Calu3 (cell line): ENCODE measurements around the gene ARHGEF28. TPM values are rescaled to one million over a fixed set of nuclear protein-coding genes. Genes with fewer than 3 reads are reported as not detected.

Experiments used
- BruUV-seq: library from RNA; stranded (reverse); fragments of 400-500 nt; replicated peaks from 2 replicates; lab custom pipeline; 2021; lab: Mats Ljungman, UMichigan
- CTCF ChIA-PET: fragments of 300-600 bp; sonication (Branson Sonifier 250); formaldehyde crosslinking; loops from one replicate; lab custom pipeline; 2022; ENCODE audit warnings: antibody characterized with exemption; lab: Charles Lee
- DNase-seq: peaks from one replicate; pipeline ENCODE4 v3.0.0; 2022
- H3K27ac Mint-ChIP-seq: one replicate; pipeline ENCODE4 v1.8.0; 2022; ENCODE audit warnings: mixed read lengths; ENCODE audit not compliant: unreplicated experiment
- H3K27me3 Mint-ChIP-seq: one replicate; pipeline ENCODE4 v1.8.0; 2022; ENCODE audit warnings: mixed read lengths; ENCODE audit not compliant: unreplicated experiment
- H3K36me3 Mint-ChIP-seq: one replicate; pipeline ENCODE4 v1.8.0; 2022; ENCODE audit warnings: mild to moderate bottlenecking, moderate library complexity, mixed read lengths; ENCODE audit not compliant: insufficient read depth, unreplicated experiment
- H3K4me1 Mint-ChIP-seq: one replicate; pipeline ENCODE4 v1.8.0; 2022; ENCODE audit warnings: mild to moderate bottlenecking, low read depth, mixed read lengths; ENCODE audit not compliant: unreplicated experiment
- H3K4me3 Mint-ChIP-seq: one replicate; pipeline ENCODE4 v1.8.0; 2022; ENCODE audit warnings: mild to moderate bottlenecking, low read depth, moderate library complexity, mixed read lengths; ENCODE audit not compliant: unreplicated experiment
- H3K9me3 Mint-ChIP-seq: one replicate; pipeline ENCODE4 v1.8.0; 2022; ENCODE audit warnings: low read depth, mixed read lengths; ENCODE audit not compliant: unreplicated experiment
- CTCF ChIP-seq: fragments of 200-600 bp; IDR thresholded peaks from one replicate; pipeline ENCODE4 v1.8.0; 2022; ENCODE audit warnings: antibody characterized with exemption; ENCODE audit not compliant: unreplicated experiment
- intact Hi-C: fragments of 100-400 bp; cut with micrococcal nuclease; formaldehyde crosslinking; loops from one replicate; pipeline ENCODE4 v1.10.0; 2022; ENCODE audit not compliant: unreplicated experiment
- total RNA-seq: library from RNA; stranded (reverse); gene quantifications from 2 replicates; pipeline ENCODE4 v1.2.3, GENCODE V29; 2022

Gene ARHGEF28
- total RNA-seq, 1 experiment from 2014 or later: 92.0 TPM

DNA sequence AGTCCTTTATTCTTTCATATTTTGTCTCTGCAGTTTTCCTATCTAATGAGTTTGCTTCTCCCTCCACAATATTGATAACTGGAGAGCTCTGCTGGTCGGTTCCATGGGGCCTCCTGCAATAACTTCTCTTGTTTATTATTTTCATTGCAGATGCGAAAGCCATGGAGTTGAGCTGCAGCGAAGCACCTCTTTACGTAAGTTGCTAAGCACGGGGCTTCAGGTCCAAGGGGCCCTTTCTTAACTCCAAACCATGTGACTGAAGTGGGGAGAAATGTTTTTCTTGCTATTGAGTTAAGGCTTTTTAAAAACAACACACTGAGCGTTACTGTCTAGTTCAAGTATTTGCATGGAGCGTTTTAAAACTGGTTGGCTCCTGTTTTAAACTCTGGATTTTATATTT lies 58.7 kb downstream of the ARHGEF28 start:
- H3K27me3 Mint-ChIP-seq: no peaks in the 10 kb centered on the region
- no peak for TF ChIP-seq CTCF
- no peak overlapping the region for H3K4me3 Mint-ChIP-seq
- no peak for DNase-seq
- no TSS peak for BruUV-seq
- no peaks in the 10 kb centered on the region for H3K4me1 Mint-ChIP-seq
- intact Hi-C loops: no loop called here
- no peaks in the 10 kb centered on the region for H3K9me3 Mint-ChIP-seq
- CTCF ChIA-PET: no interaction called here
- H3K27ac Mint-ChIP-seq: no peak overlapping the region
- H3K36me3 Mint-ChIP-seq: peaks cover 12% of the 10 kb centered on the region

- CTCF ChIA-PET: no interaction called here
- TF ChIP-seq CTCF: no peak
- Mint-ChIP-seq H3K4me3 (no peak overlapping the region), H3K9me3 (no peaks in the 10 kb centered on the region), H3K27ac (no peak overlapping the region), H3K27me3 (no peaks in the 10 kb centered on the region), H3K36me3 (peaks cover 12% of the 10 kb centered on the region), H3K4me1 (peaks cover 7% of the 10 kb centered on the region)
- no peak for DNase-seq
- BruUV-seq: no TSS peak
- intact Hi-C loops: no loop called here
Observed at GRCh38 chr5:73686912-73687311, 60.9 kb downstream of the ARHGEF28 start.

DNA sequence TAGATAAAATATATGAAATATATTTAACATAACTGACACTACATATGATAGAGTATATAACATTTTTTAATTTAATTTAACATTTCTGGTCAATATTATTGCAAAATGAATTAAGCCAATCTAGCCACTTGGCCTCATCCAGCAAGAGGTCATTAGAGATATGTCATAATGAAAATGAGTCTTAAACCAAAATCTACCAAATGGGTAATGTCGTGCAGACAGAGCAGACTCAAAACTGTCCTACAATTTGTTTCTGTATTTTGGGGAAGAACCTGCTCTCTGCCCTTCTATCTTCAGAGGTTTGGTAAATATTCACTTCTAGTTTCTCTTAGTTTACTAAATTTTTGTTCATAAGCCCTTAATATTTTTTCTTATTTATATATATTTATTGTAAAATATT lies 61.4 kb downstream of the ARHGEF28 start:
- Mint-ChIP-seq H3K27ac (no peak overlapping the region), H3K4me1 (peaks cover 12% of the 10 kb centered on the region), H3K9me3 (no peaks in the 10 kb centered on the region), H3K27me3 (no peaks in the 10 kb centered on the region), H3K4me3 (no peak overlapping the region), H3K36me3 (peaks cover 12% of the 10 kb centered on the region)
- DNase-seq: no peak
- no peak for TF ChIP-seq CTCF
- BruUV-seq: no TSS peak
- intact Hi-C loops: no loop called here
- CTCF ChIA-PET: no interaction called here

DNA sequence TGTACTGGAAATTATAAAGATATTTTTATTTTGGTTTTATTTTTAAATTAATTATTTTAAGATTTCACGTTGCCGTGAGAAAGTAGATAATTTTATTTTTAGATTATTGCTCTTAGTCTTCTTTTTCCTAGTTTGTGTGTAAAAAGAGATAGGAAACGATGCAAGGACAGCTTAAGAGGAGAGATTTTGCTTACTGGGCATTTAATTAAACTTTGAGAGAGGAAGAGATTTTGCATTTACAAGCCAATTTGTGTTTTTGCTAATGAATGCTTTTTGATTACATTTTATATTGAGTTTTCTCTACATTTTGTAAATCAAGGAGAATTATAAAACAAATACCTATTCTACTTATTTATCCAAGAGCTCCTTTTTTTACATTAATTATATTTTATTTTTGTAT lies 64.0 kb downstream of the ARHGEF28 start:
- intact Hi-C loops: no loop called here
- CTCF ChIA-PET: no interaction called here
- no peak for DNase-seq
- BruUV-seq: no TSS peak
- no peak overlapping the region for H3K27ac Mint-ChIP-seq
- H3K4me1 Mint-ChIP-seq: peaks cover 37% of the 10 kb centered on the region
- no peaks in the 10 kb centered on the region for H3K9me3 Mint-ChIP-seq
- no peak for TF ChIP-seq CTCF
- no peak overlapping the region for H3K4me3 Mint-ChIP-seq
- H3K27me3 Mint-ChIP-seq: no peaks in the 10 kb centered on the region
- peaks cover 15% of the 10 kb centered on the region for H3K36me3 Mint-ChIP-seq
